HG03064 (cell line): ENCODE data around the gene WDR27.
"Not testable (repeated sequence)": the region's sequence is repeated elsewhere in the genome, so short reads cannot be mapped to it uniquely, and the experiment has no call there.

Experiments used
- ATAC-seq: cut with Tn5 transposase; IDR thresholded peaks from one replicate; pipeline ENCODE4 v1.9.1; 2021; ENCODE audit warnings: low read depth; ENCODE audit not compliant: unreplicated experiment

WDR27 gene

GRCh38 chr6:169498916-169499513 lies 202.8 kb downstream of the WDR27 start:
- no peak for ATAC-seq

GRCh38 chr6:169495601-169496000 lies 206.2 kb downstream of the WDR27 start:
- ATAC-seq: no peak

- ATAC-seq: no peak
Observed at GRCh38 chr6:169494038-169494437, 207.8 kb downstream of the WDR27 start.

GRCh38 chr6:169491482-169491881 lies 210.3 kb downstream of the WDR27 start:
- no peak for ATAC-seq

- ATAC-seq: no peak
Observed at GRCh38 chr6:169490830-169491229, 211.0 kb downstream of the WDR27 start.

- no peak for ATAC-seq
Observed at GRCh38 chr6:169490246-169490641, 211.6 kb downstream of the WDR27 start.

- no peak for ATAC-seq
Observed at GRCh38 chr6:169489563-169490245, 212.1 kb downstream of the WDR27 start.

GRCh38 chr6:169487579-169488436 lies 214.0 kb downstream of the WDR27 start:
- no peak for ATAC-seq

- no peak for ATAC-seq
Observed at GRCh38 chr6:169479783-169480495, 221.9 kb downstream of the WDR27 start.

- no peak for ATAC-seq
Observed at GRCh38 chr6:169474362-169474761, 227.5 kb downstream of the WDR27 start.

GRCh38 chr6:169473663-169474062 lies 228.2 kb downstream of the WDR27 start:
- no peak for ATAC-seq

- no peak for ATAC-seq
Observed at GRCh38 chr6:169472786-169473416, 228.9 kb downstream of the WDR27 start.

GRCh38 chr6:169470790-169471189 lies 231.0 kb downstream of the WDR27 start:
- ATAC-seq: no peak

- ATAC-seq: no peak
Observed at GRCh38 chr6:169469028-169469427, 232.8 kb downstream of the WDR27 start.

GRCh38 chr6:169467755-169468154 lies 234.1 kb downstream of the WDR27 start:
- ATAC-seq: not testable (repeated sequence)

- not testable (repeated sequence) for ATAC-seq
Observed at GRCh38 chr6:169466256-169466655, 235.6 kb downstream of the WDR27 start.

- ATAC-seq: no peak
Observed at GRCh38 chr6:169457762-169458161, 244.1 kb downstream of the WDR27 start.

GRCh38 chr6:169456840-169457239 lies 245.0 kb downstream of the WDR27 start:
- ATAC-seq: no peak

- no peak for ATAC-seq
Observed at GRCh38 chr6:169455470-169455869, 246.4 kb downstream of the WDR27 start.

GRCh38 chr6:169454872-169455204 lies 247.0 kb downstream of the WDR27 start:
- ATAC-seq: no peak
